GM21576 (cell line): Measurements from ENCODE around the gene IGF2BP3.
"Not testable (repeated sequence)": the region's sequence is repeated elsewhere in the genome, so short reads cannot be mapped to it uniquely, and the experiment has no call there.

Experiments
- ATAC-seq: cut with Tn5 transposase; IDR thresholded peaks from one replicate; pipeline ENCODE4 v1.9.1; 2021; ENCODE audit warnings: mild to moderate bottlenecking, moderate library complexity; ENCODE audit not compliant: unreplicated experiment

Gene IGF2BP3

DNA sequence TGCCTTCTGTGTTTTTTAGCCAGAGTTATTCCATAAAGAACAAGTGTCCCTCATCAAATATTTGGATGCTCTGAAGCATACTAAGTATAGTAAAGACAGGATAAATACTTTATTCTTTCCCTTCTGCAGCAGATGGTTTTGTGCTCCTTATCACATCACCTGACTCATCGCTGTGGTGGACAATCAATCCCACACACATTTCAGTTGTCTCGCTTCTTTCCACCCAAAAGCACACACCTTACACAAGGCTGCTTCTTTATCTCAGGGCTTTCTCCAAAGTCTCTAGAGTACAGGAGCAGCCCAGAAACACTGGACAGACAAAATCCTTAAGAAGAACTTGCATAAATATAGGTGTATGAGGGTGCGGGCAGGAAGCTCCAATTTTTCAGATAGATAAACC is 43.4 kb downstream of the IGF2BP3 start:
- no peak for ATAC-seq

DNA sequence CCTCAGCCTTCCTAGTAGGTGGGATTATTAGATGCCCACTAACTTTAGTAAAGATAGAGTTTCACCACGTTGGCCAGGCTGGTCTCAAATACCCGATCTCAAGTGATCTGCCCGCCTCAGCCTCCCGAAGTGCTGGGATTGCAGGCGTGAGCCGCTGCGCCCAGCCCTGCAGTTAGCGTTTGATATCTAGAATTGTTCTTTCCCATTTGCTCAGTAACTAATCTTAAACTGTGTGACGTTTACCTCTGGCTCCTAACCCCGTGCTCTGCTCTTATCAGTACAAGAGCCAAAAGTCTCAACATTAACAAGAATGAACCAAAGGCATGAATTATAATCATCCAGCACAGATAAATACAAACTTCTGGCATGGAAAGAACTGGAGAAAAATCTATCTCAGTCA is 47.4 kb downstream of the IGF2BP3 start:
- ATAC-seq: no peak

DNA sequence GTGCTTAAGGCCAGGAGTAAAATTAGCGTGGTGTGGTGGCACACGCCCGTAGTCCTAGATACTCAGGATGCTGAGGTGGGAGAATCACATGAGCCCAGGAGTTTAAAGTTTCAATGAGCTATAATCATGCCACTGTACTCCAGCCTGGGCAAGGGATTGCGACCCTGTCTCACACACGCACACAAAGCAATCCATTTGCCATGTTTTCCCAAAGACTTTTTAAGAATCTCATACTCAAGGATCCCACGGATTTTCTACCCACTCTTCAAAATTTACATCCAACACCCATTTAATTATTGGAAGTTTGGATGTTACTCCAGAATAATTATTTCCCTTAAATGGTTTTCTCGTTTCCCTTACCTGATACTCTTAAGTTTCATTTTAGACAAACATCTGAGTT is 47.9 kb downstream of the IGF2BP3 start:
- no peak for ATAC-seq

DNA sequence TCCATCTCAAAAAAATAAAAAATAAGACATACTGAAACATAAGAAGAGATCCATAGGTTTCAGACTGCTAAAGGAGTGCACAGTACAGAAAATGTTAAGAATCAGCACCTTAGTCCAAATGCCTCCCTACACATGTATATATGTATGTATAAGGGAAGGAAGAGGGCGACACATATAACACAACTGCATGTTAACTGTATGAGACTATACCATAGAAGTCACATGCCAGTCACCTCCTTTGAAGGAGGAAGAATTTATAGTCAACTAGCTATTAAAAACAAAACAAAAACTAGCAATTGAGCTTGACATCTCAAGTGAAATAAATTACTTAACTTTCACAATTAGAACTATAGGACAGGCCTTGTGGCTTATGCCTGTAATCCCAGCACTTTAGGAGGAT is 50.4 kb downstream of the IGF2BP3 start:
- ATAC-seq: no peak

DNA sequence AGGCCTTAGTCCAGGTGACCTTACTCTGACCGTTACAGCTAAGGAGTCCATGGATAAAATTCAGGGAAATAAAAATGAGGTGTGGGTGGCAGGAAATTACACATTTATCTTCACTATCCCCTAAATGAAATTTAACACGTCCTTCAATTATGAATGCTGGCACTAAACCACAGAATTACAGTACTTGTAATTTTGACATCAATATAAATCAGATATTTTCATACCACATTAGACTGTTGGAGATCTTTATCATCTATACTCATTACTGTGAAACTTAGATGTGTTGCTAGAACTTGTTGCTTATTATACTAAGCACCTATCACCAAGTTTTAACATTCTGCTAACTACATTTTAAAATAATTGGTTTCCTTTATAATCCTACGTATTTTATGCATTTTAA is 51.1 kb downstream of the IGF2BP3 start:
- no peak for ATAC-seq

DNA sequence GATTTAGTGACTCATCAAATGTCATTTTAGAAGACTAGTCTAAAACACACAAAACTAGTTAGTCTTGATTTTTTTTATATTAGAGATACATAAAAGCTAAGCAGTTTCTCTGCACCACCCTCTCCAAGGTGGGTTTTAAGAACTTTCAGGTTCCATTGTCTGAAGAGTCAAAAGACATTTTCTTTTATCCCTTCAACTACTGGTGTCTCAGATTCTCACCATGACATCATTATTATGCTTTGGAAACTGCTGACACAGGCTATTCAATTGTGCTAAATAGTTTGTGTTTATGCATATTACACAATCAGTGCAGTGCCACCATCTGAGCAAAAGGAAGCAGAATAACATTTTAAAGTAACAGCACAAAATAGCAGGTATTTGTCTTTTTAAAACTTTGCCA is 52.2 kb downstream of the IGF2BP3 start:
- ATAC-seq: no peak

DNA sequence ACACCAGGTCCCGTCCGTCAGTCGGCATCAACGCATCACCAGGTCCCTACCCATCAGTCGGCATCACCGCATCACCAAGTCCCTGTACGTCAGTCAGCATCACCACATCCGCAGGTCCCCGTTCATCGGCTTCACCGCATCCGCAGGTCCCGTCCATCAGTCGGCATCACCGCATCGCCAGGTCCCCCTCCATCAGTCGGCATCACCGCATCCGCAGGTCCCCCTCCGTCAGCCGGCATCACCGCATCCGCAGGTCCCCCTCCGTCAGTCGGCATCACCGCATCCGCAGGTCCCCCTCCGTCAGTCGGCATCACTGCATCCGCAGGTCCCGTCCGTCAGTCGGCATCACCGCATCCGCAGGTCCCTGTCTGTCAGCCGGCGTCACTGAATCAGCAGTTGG is 55.1 kb downstream of the IGF2BP3 start:
- ATAC-seq: no peak

DNA sequence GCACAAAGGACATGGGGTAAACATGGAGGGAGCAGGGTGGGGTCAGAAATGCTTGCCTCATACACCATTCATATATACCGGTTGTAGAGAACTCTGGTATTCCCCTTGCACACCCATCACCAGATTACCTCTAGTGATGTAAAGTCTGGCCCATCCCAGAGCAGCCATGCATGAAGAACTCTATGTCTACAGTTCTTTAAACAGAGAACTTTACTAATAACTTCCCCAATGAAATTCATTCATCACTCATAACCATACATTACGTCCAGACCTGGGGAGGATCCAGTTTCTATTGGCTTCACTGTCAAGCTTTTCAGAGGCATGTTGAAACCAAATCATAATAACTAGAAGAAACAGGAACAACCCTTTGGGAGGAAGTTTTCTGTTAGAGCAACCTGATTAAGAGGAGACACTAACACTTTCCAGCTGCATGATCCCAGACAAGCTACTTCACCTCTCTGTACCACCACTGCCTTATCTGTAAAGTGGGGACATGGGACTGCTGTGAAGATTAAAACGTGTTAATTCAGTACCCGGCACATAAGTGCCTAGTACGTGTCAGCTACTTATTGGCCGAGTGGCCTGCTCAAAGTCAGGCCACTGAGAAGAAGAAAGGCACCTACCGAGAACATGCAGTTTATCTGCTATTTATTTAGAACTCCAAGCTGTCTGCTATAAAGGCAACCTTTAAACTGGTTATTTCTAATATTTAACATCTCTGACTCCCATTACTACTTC is 59.7 kb downstream of the IGF2BP3 start:
- ATAC-seq: peak; percentile 79

DNA sequence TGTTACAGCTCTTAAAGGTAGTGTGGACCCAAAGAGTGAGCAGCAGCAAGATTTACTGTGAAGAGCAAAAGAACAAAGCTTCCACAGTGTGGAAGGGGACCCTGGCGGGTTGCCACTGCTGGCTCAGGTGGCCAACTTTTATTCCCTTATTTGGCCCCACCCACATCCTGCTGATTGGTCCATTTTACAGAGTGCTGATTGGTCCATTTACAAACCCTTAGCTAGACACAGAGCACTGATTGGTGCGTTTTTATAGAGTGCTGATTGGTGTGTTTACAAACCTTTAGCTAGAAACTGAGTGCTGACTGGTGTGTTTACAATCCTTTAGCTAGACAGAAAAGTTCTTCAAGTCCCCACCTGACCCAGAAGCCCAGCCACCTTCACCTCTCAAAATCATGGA is 63.7 kb downstream of the IGF2BP3 start:
- not testable (repeated sequence) for ATAC-seq

DNA sequence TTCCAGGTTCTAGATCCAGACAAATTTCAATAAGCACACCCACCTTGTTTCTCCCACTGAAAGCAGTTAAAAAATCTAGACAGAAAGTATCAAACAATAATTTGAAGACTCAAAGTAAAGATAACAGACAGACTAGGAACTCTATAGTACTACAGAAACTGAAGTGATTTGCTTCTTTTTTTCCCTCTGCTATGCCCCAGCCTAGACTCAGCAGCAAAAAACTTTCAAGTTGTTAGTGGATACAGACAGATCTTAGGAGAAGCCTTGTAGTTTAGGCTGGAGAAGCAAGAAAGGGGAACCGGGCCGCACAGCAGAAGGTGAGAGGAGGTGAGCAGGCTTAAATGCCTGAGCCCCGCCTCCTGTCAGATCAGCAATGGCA is 65.1 kb downstream of the IGF2BP3 start:
- no peak for ATAC-seq

DNA sequence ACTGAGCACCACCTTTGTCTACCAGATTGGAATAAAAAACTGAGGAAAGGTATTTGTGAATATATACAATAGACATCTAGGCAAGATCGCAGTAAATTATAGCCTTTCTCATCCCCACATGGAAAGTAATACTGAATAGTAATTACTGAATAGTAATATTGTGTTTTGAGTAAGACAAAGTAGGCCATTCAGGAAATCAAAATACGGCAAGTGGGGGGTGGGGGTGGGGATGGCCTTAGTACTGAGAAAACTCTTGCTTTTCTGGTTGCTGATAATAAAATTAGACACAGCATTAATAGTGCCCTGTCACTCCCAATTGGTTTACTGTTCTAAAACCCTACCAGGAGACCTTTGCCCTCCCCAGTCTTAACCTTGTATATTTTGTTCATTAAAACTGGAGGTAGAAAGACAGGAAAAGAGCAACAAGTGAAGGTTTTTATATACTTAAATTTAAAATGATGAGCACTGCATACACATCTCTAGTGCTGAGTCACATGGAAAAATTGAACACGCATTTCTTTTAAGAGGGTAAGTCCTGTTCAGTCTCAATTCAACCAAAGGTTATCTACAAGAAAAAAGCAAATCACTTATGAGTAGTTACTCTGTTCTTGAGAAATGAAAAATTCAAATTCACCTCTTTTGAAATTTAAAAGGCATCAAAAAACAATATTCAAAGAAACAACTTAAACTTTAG is 65.6 kb downstream of the IGF2BP3 start:
- no peak for ATAC-seq

DNA sequence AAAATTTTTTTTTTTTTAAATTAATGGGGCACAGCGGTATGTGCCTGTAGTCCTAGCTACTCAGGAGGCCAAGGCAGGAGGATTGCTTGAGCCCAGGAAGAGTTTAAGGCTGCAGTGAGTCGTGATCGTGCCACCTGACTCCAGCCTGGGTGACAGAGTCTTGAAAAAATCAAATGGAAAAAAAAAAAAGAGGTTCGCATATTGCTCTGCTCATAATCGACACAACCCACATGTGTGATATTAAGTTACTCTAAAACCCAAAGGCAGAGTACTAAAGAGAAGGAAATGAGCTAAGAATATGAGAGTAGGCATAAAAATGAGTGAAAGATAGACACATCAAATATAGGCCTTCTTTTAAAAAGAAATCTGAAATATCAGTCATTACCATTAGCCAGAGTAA is 66.3 kb downstream of the IGF2BP3 start:
- no peak for ATAC-seq

DNA sequence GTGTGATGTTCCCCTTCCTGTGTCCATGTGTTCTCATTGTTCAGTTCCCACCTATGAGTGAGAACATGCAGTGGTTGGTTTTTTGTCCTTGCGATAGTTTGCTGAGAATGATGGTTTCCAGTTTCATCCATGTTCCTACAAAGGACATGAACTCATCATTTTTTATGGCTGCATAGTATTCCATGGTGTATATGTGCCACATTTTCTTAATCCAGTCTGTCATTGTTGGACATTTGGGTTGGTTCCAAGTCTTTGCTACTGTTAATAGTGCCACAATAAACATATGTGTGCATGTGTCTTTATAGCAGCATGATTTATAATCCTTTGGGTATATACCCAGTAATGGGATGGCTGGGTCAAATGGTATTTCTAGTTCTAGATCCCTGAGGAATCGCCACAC is 72.2 kb downstream of the IGF2BP3 start:
- ATAC-seq: not testable (repeated sequence)

DNA sequence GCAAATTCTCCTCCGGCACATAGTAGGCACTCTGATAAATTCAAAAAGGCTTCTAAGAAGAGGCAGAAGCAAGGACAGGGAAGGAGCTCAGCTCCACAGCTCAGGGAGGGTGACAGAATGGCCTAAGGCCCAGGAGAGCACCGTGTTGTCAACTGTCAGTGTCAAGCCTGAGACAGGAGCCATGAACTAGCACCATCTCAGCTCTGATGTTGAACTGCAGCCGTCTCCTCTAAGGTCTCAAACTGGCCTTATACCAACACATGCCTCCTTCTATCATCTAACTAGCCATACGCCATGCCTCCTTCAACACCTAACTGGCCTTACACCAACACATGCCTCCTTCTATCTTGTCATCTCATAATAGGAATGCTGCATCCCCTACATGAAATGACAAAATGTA is 73.0 kb downstream of the IGF2BP3 start:
- no peak for ATAC-seq

DNA sequence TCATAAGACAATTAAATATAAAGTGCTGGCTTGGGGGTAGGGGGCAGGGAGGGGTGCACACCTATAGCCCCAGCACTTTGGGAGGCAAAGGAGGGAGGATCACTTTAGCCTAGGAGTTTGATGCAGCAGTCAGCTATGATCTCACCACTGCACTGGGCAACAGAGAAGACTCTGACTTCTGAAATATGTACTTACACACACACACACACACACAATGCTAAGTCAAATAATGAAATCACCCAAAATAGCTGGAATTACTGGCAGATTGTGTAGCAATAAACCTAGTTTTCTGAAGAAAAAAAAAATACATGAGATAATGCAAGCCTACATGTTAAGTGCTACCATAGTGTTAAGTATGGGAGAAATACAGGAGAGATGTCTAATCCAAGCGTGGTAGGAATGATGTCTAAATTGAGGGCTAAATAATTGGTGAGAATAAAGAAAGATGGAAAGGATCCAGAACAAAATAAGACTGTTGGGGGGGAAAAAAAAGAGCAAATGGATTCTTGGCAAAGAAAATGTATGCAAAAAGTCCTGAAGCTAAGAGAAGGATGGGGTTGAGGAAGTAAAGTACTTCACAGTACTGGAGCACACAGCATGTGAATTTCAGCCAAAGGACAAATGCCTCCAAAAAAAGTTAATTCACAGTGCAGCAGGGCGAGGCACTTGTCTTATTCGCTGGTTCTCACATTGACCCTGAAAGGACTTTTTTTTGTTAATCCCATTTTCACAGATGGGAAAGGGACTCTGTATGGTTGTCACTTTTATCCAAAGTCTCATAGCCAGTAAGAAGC is 73.9 kb downstream of the IGF2BP3 start:
- ATAC-seq: no peak

DNA sequence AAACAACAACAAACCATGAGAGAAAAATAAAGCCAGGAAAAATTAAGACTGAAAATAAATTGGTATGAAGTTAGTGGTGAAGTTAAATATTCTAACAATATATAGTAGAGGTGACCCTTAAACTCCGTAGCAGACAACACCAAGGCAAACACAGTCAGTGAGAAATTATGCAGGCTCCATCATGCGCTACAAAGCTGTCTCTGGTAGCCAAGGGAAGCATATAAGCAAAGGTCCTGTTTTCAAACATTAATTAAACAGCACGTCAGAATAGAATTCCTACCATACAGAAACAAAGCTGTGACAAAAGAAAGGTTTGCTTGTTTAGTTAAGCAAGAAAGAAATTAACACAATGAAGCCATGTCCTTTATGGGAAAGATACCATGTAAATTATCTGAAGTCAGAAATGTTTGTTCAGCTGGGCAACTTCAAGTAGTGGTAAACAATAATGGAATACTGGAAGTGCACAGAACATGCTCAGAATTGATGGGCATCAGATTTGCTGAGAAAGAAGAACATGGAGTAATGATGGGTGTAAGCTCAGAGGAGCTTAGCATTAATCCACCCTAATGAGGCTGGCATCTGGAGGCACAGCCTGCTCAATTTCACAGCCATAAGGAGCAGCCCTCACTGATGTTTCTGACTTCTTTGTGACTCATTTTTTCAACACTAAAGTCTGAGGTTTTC is 75.7 kb downstream of the IGF2BP3 start:
- ATAC-seq: no peak

DNA sequence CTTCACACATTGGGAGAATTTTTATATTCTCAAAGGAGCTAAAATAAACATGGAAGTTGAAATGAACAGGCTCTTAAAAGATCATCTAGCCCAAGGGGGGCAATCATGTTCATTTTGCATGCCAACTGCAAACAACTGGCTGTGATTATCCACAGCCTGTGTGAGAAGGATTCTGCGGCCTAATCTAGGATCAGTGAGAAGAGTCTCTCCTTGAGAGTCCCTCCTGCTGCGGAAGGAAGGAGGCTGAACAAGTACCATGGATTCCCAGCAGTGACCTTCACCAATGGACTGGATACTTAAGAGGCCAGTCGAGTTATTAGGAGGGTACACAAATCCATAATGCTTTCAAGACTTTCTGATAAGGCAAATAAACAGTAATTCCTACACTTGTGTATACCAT is 76.7 kb downstream of the IGF2BP3 start:
- no peak for ATAC-seq

DNA sequence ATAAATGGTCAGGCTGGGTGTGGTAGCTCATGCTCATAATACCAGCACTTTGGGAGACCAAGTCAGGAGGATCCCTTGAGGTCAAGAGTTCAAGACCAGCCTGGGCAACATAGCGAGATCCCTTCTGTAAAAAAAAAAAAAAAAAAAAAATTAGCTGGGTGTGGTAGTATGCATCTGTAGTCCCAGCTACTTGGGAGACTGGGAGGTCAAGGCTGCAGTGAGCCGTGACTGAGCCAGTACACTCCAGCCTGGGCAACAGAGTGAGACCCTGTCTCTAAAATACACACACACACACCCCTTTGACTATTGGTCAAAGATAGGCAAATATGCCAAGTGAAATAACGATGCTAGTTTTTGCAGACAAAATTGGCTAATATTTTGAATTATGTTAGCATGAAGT is 80.6 kb downstream of the IGF2BP3 start:
- ATAC-seq: no peak

DNA sequence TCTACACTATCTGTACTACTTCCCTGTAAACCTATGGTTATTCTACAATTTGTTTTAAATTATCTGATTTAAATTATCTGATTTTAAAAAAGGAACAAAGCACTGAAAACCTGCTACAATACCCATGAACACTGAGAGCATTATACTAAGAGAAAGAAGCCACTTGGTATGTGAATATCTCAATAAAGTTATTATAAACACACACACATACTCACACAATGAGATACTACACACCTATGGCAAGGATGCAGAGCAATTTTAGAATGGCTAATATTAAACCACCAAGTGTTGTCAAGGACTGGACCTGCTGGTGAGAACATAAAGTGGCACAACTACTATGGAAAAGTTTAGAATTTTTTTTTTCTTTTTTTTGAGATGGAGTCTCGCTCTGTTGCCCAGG is 82.7 kb downstream of the IGF2BP3 start:
- ATAC-seq: no peak

DNA sequence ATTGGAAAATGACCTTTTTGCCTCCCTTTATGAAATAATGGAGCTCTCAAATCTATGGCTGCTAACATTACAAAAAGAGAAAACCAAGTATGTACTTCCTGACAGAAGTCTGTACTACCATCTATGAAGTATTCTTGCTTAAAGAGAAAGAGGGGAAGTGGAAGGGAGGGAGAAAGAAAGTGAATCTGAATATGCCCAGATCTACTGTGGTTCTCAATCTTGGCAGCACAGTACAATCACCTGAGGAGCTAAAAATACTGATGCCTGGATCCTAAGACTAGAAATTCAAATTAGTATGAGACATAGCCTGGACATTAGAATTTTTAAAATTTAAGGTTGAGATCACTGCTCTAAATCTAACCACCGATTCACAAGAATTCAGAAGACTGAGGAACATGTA is 85.2 kb downstream of the IGF2BP3 start:
- no peak for ATAC-seq

DNA sequence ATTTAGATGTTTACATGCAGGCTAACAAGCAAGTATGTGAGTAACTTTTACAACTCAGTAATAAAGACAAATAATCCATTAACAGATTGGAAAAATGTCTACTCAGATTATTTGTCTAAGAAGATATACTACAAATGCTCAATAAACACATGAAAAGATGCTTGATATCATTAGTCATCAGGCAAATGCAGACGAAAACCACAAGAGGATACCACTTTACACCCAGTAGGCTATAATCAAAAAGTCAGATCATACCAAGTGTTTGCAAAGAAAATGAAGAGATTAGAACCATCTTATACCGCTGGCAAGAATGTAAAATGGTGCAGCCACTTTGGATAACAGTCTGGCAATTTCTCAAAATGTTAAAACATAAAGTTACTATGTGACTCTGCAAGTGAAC is 87.1 kb downstream of the IGF2BP3 start:
- no peak for ATAC-seq
